OCI-LY3 (cell line): Measurements from ENCODE around the gene PLCB4.
"Not testable (repeated sequence)": the region's sequence is repeated elsewhere in the genome, so short reads cannot be mapped to it uniquely, and the experiment has no call there.

Experiments used
- H2AFZ ChIP-seq: fragments of 200-600, 300-600 bp; shearing (Covaris generic); 2 replicates; pipeline ENCODE4 v1.6.0; 2014; ENCODE audit warnings: antibody characterized with exemption, low read depth, low read length
- H3K27ac ChIP-seq: fragments of 200-600, 300-600 bp; sonication (generic); 2 replicates; pipeline ENCODE4 v1.5.1; 2014; ENCODE audit warnings: mild to moderate bottlenecking, low read length, moderate library complexity, mixed read lengths
- H3K27me3 ChIP-seq: fragments of 200-600, 300-600 bp; sonication (generic); 2 replicates; pipeline ENCODE4 v1.6.1; 2014; ENCODE audit warnings: low read depth, low read length, mixed read lengths
- H3K36me3 ChIP-seq: fragments of 200-600, 300-600 bp; sonication (generic); replicated peaks from 2 replicates; pipeline ENCODE3; 2014; ENCODE audit warnings: low read depth, low read length, mixed read lengths
- H3K4me1 ChIP-seq: fragments of 300-600, 200-600 bp; sonication (generic); 2 replicates; pipeline ENCODE4 v1.6.1; 2014; ENCODE audit warnings: low read length, mixed read lengths
- H3K4me2 ChIP-seq: fragments of 200-600, 300-600 bp; sonication (generic); 2 replicates; pipeline ENCODE4 v1.6.1; 2014; ENCODE audit warnings: low read length, mixed read lengths
- H3K4me3 ChIP-seq: fragments of 300-600, 200-600 bp; sonication (generic); 2 replicates; pipeline ENCODE4 v1.5.1; 2014; ENCODE audit warnings: antibody characterized with exemption, mild to moderate bottlenecking, low read length, moderate library complexity
- H3K79me2 ChIP-seq: fragments of 300-600, 200-600 bp; shearing (Covaris generic); 2 replicates; pipeline ENCODE4 v1.6.1; 2014; ENCODE audit warnings: mild to moderate bottlenecking, low read length, mixed read lengths
- H3K9ac ChIP-seq: fragments of 300-600, 200-600 bp; shearing (Covaris generic); 2 replicates; pipeline ENCODE4 v1.6.0; 2014; ENCODE audit warnings: mild to moderate bottlenecking, low read length, moderate library complexity
- H3K9me3 ChIP-seq: fragments of 200-600, 300-600 bp; shearing (Covaris generic); 2 replicates; pipeline ENCODE4 v1.6.1; 2014; ENCODE audit warnings: low read length, mixed read lengths; ENCODE audit not compliant: insufficient read depth
- H4K20me1 ChIP-seq: fragments of 200-600, 300-600 bp; sonication (generic); 2 replicates; pipeline ENCODE4 v1.6.1; 2016; ENCODE audit warnings: low read length, mixed read lengths; ENCODE audit not compliant: insufficient read depth
- EZH2phosphoT487 ChIP-seq: fragments of 200-600 bp; shearing (Covaris generic); IDR thresholded peaks from 2 replicates; pipeline ENCODE4 v1.6.1; 2018; ENCODE audit warnings: antibody characterized with exemption, mixed run types, low read depth
- TF ChIP-seq, protein P1 (sequence below): fragments of 200-600, 300-600 bp; sonication (generic); IDR thresholded peaks from 2 replicates; pipeline ENCODE4 v1.5.1; 2014; ENCODE audit warnings: antibody characterized with exemption, low read length, low read depth

Gene PLCB4

DNA sequence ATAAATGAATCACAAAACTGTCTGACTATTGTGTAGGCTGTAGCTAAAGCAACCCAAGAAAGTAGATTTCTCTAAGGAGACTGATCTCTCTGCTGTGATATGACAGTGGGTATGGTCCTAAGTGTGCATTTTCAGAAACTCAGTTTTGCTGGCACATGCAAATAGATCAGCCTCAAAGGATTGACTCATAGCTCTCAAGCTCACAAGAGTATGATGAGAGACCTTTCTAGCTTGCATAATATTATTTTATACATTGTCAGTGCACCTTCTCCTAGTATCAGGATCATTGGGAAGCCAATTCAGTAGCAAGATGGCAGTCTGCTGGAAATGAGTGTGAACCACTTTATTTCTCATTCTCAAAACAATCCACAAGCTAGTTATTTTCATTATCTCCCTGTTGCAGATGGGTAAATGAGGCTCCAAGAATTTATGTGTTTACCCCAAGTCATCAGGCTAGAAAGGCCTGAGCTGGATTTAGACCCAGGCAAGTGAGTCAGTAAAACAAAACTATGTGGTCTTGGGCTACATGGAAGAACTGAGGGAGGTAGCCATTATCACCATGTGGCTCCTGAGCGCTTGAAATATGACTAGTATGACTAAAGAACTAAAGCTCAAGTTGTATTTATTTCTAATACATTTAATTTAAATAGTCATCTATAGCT, 27.9 kb upstream of the PLCB4 start:
- no peaks in the 10 kb centered on the region for H3K27me3 ChIP-seq
- no peak for TF ChIP-seq EZH2phosphoT487
- TF ChIP-seq, protein P1, sequence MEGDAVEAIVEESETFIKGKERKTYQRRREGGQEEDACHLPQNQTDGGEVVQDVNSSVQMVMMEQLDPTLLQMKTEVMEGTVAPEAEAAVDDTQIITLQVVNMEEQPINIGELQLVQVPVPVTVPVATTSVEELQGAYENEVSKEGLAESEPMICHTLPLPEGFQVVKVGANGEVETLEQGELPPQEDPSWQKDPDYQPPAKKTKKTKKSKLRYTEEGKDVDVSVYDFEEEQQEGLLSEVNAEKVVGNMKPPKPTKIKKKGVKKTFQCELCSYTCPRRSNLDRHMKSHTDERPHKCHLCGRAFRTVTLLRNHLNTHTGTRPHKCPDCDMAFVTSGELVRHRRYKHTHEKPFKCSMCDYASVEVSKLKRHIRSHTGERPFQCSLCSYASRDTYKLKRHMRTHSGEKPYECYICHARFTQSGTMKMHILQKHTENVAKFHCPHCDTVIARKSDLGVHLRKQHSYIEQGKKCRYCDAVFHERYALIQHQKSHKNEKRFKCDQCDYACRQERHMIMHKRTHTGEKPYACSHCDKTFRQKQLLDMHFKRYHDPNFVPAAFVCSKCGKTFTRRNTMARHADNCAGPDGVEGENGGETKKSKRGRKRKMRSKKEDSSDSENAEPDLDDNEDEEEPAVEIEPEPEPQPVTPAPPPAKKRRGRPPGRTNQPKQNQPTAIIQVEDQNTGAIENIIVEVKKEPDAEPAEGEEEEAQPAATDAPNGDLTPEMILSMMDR, result no peak
- no peaks in the 10 kb centered on the region for H3K9me3 ChIP-seq
- H3K4me2 ChIP-seq, result no peak overlapping the region
- H2AFZ ChIP-seq, result no peak overlapping the region
- H4K20me1 ChIP-seq, result no peaks in the 10 kb centered on the region
- no peak overlapping the region for H3K9ac ChIP-seq
- no peaks in the 10 kb centered on the region for H3K79me2 ChIP-seq
- H3K4me3 ChIP-seq, result no peak overlapping the region
- H3K4me1 ChIP-seq, result no peaks in the 10 kb centered on the region
- no peak overlapping the region for H3K27ac ChIP-seq
- H3K36me3 ChIP-seq, result no peaks in the 10 kb centered on the region

DNA sequence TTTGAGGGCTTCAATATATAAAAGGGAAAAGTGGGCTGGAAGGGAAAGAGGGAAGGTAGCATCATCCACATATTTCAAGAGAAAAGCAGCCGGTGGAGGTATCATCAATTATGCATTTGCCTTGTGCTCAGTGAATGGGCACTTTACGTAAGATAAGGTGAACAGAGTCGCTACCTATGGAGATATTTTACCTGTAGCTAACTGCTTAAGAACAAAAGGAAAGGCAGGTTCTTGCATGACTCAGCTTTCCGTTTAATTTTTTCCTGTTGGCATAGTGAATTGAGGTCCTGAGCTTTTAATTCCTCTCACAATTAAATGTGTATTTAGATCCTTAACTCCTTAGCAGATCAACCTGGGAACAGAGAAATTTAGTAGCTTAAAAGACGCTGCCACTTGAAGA, 25.5 kb upstream of the PLCB4 start:
- H2AFZ ChIP-seq, result no peak overlapping the region
- no peak overlapping the region for H3K4me3 ChIP-seq
- H3K27me3 ChIP-seq, result no peaks in the 10 kb centered on the region
- no peaks in the 10 kb centered on the region for H4K20me1 ChIP-seq
- TF ChIP-seq, protein P1, result no peak
- no peak for TF ChIP-seq EZH2phosphoT487
- no peaks in the 10 kb centered on the region for H3K36me3 ChIP-seq
- H3K27ac ChIP-seq, result no peak overlapping the region
- H3K9ac ChIP-seq, result no peak overlapping the region
- no peaks in the 10 kb centered on the region for H3K79me2 ChIP-seq
- no peaks in the 10 kb centered on the region; the same call in 1 of the 2 replicates for H3K9me3 ChIP-seq
- H3K4me2 ChIP-seq, result no peak overlapping the region
- no peaks in the 10 kb centered on the region for H3K4me1 ChIP-seq

DNA sequence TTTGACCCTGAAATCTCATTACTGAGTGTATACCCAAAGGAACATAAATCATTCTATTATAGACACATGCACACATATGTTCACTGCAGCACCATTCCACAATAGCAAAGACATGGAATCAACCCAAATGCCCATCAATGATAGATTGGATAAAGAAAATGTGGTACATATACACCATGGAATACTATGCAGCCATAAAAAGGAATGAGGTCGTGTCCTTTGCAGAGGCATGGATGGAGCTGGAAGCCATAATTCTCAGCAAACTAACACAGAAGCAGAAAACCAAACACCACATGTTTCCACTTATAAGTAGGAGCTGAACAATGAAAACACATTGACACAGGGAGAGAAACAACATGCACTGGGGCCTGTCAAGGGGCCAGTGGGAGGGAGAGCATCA, 21.0 kb upstream of the PLCB4 start:
- H3K36me3 ChIP-seq, H4K20me1 ChIP-seq, H3K27ac ChIP-seq, H3K9ac ChIP-seq, H2AFZ ChIP-seq, H3K27me3 ChIP-seq, H3K4me1 ChIP-seq, H3K4me2 ChIP-seq, H3K79me2 ChIP-seq, H3K4me3 ChIP-seq, H3K9me3 ChIP-seq: not testable (repeated sequence)

DNA sequence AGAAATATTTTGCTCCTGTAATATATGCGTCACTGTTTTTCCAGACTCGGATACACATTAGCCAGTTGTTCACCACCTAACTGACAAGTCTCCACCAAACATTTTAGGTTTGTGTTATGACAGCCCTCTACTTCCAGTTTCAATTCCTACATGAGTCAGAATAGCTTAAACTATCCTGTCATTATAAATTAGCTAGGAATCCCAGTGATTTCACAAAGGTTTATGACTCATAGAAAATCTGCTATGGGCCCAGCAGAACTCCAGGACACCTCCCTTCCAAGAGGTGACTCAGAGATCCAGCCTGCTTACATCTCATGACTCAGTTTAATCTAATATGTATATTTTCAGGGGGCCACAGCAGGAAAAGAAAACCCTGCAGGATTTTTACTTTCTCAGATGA, 17.4 kb upstream of the PLCB4 start:
- no peaks in the 10 kb centered on the region for H4K20me1 ChIP-seq
- no peak overlapping the region for H3K4me3 ChIP-seq
- H2AFZ ChIP-seq, result no peak overlapping the region
- H3K9me3 ChIP-seq, result no peaks in the 10 kb centered on the region; the same call in 1 of the 2 replicates
- TF ChIP-seq, protein P1, result no peak
- no peaks in the 10 kb centered on the region for H3K79me2 ChIP-seq
- H3K27me3 ChIP-seq, result peaks cover 5% of the 10 kb centered on the region; the same call in 1 of the 2 replicates
- no peak overlapping the region for H3K9ac ChIP-seq
- H3K36me3 ChIP-seq, result no peaks in the 10 kb centered on the region
- H3K27ac ChIP-seq, result no peak overlapping the region
- no peak overlapping the region for H3K4me2 ChIP-seq
- no peaks in the 10 kb centered on the region for H3K4me1 ChIP-seq
